Keratinocyte (primary cell): ENCODE measurements around the gene KLHDC7B. TPM values are rescaled to one million over a fixed set of nuclear protein-coding genes. Genes with fewer than 3 reads are reported as not detected.

Source experiments
- DNase-seq: peaks from one replicate; pipeline ENCODE4 v3.0.0-alpha.2; 2011; ENCODE audit warnings: low read depth, missing footprints, low spot score
- FAIRE-seq: peaks from 2 replicates; lab custom pipeline; 2011; peaks lifted over from hg19 to GRCh38; lab: Jason Lieb, UNC
- H2AFZ ChIP-seq: 2 replicates; pipeline ENCODE4 v1.6.0; 2012; ENCODE audit warnings: low read length, control low read depth, inconsistent platforms; ENCODE audit not compliant: control insufficient read depth
- H3K27ac ChIP-seq: 2 replicates; pipeline ENCODE4 v1.5.1; 2011; ENCODE audit warnings: low read length; ENCODE audit not compliant: control insufficient read depth, insufficient read depth
- H3K27me3 ChIP-seq: 3 replicates; pipeline ENCODE4 v1.6.0; 2011; ENCODE audit warnings: low read length; ENCODE audit not compliant: control insufficient read depth, insufficient read depth; ENCODE audit errors: extremely low read depth
- H3K36me3 ChIP-seq, 2 experiments: 2 replicates in 1 of 2; 3 replicates in 1 of 2; pipeline ENCODE4 v1.5.1; 2011; ENCODE audit warnings: low read length in 2 of 2, mild to moderate bottlenecking in 1 of 2; ENCODE audit not compliant: control insufficient read depth in 2 of 2, insufficient read depth in 2 of 2; ENCODE audit errors: extremely low read depth in 1 of 2
- H3K4me1 ChIP-seq: 3 replicates; pipeline ENCODE4 v1.5.1; 2011; ENCODE audit warnings: low read length; ENCODE audit not compliant: control insufficient read depth, insufficient read depth; ENCODE audit errors: extremely low read depth
- H3K4me2 ChIP-seq: 3 replicates; pipeline ENCODE4 v1.6.0; 2011; ENCODE audit warnings: low read depth, low read length; ENCODE audit not compliant: control insufficient read depth, insufficient read depth; ENCODE audit errors: extremely low read depth
- H3K4me3 ChIP-seq, 3 experiments: fragments of 200-600 bp in 1 of 3; sonication (generic) in 1 of 3; 2 replicates in 2 of 3; 3 replicates in 1 of 3; pipeline ENCODE4 v1.5.1; 2011 to 2016; ENCODE audit warnings: low read length in 3 of 3, mild to moderate bottlenecking in 3 of 3, control low read depth in 2 of 3, inconsistent platforms in 1 of 3, low read depth in 1 of 3, mixed read lengths in 1 of 3, mixed run types in 1 of 3, moderate library complexity in 1 of 3; ENCODE audit not compliant: control insufficient read depth in 2 of 3, insufficient read depth in 2 of 3; ENCODE audit errors: extremely low read depth in 1 of 3
- H3K79me2 ChIP-seq: 2 replicates; pipeline ENCODE4 v1.6.0; 2012; ENCODE audit warnings: low read length; ENCODE audit not compliant: control insufficient read depth, insufficient read depth
- H3K9ac ChIP-seq: 3 replicates; pipeline ENCODE4 v1.6.0; 2011; ENCODE audit warnings: low read length; ENCODE audit not compliant: control insufficient read depth, insufficient read depth; ENCODE audit errors: extremely low read depth
- H3K9me1 ChIP-seq: 3 replicates; pipeline ENCODE4 v1.6.0; 2011; ENCODE audit warnings: low read length; ENCODE audit not compliant: control insufficient read depth, insufficient read depth; ENCODE audit errors: extremely low read depth
- H3K9me3 ChIP-seq: 2 replicates; pipeline ENCODE4 v1.5.1; 2012; ENCODE audit warnings: low read depth, low read length; ENCODE audit not compliant: control insufficient read depth
- H4K20me1 ChIP-seq: 3 replicates; pipeline ENCODE4 v1.6.0; 2011; ENCODE audit warnings: low read length; ENCODE audit not compliant: control insufficient read depth, insufficient read depth; ENCODE audit errors: extremely low read depth
- EZH2 ChIP-seq: IDR thresholded peaks from one replicate; pipeline ENCODE4 v1.6.1; 2012; ENCODE audit warnings: inconsistent platforms, mild to moderate bottlenecking, low read length, moderate library complexity
- dilution Hi-C: fragments of 300-500 bp; cut with MboI; formaldehyde crosslinking; loops from one replicate; pipeline ENCODE4 v1.7.0; 2020; ENCODE audit warnings: low sequenced_read_pairs; ENCODE audit not compliant: extremely low pct_ligation_motif_present
- polyA plus RNA-seq, 5 experiments: library from polyadenylated mRNA; depleted of rRNA in 3 of 5; stranded (reverse) in 3 of 5; stranded (forward) in 1 of 5; unstranded in 1 of 5; fragments of >200 nt; gene quantifications; 1 replicate in 1 of 5; 2 replicates in 3 of 5; 3 replicates in 1 of 5; pipeline versions ENCODE4 v1.2.1 to v1.2.3, GENCODE V29; 2011 to 2012; ENCODE audit warnings: missing spikeins in 2 of 5, low read depth in 1 of 5, low replicate concordance in 1 of 5
- TF ChIP-seq, protein P1 (sequence below), 3 experiments: IDR thresholded peaks in 1 of 3; conservative IDR thresholded peaks in 1 of 3; optimal IDR thresholded peaks in 1 of 3; 2 replicates in 2 of 3; 3 replicates in 1 of 3; pipeline versions ENCODE3 to v1.5.1; 2011; ENCODE audit warnings: low read length in 3 of 3, mild to moderate bottlenecking in 3 of 3, moderate library complexity in 2 of 3, control low read depth in 1 of 3, inconsistent platforms in 1 of 3; ENCODE audit not compliant: insufficient read depth in 2 of 3; ENCODE audit errors: extremely low read depth in 1 of 3

Gene KLHDC7B
- polyA plus RNA-seq, 1 donor (not counting 4 experiments of a cell fraction or from before 2014, with no cell fraction given) = 0.01 TPM

DNA sequence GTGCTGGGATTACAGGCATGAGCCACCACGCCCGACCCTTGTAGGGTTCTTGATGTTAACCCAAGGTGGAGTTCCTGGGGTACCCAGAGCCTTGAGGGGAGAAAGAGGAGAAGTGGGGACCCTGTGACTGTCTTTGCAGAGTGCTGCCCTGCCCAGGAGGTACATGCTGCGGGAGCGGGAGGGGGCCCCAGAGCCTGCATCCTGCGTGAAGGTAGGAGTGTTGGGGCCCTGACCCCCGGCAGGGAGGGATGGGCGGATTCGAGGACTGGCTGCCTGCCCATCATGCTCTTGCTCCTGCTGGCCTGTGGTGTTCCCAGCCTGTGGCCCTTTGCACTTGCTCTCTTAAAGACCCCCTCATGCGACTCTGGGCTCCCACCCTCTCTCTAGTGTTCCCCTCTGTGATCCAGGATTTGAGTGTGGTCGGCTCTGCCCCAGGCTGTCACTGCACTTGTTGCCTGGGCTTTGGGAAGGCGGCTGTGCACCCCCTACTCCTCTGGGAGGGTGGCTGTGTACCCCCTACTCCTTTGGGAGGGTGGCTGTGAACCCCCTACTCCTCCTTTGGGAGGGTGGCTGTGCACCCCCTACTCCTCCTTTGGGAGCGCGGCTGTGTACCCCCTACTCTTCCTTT lies 24.8 kb upstream of the KLHDC7B start:
- H3K9ac ChIP-seq = no peak overlapping the region
- H3K36me3 ChIP-seq = peaks cover 25 to 37% of the 10 kb centered on the region in 2 experiments
- H3K9me3 ChIP-seq = no peaks in the 10 kb centered on the region
- no peaks in the 10 kb centered on the region for H3K9me1 ChIP-seq
- FAIRE-seq (no peak), DNase-seq (no peak)
- H3K4me3 ChIP-seq = no peak overlapping the region
- H2AFZ ChIP-seq = no peak overlapping the region
- dilution Hi-C loops = no loop called here
- no peak overlapping the region for H3K4me2 ChIP-seq
- no peaks in the 10 kb centered on the region for H3K27me3 ChIP-seq
- H3K4me1 ChIP-seq = peaks cover 11% of the 10 kb centered on the region
- H3K27ac ChIP-seq = no peak overlapping the region
- peaks cover 27% of the 10 kb centered on the region for H3K79me2 ChIP-seq
- no peaks in the 10 kb centered on the region for H4K20me1 ChIP-seq
- no peak for TF ChIP-seq EZH2
- TF ChIP-seq, protein P1, sequence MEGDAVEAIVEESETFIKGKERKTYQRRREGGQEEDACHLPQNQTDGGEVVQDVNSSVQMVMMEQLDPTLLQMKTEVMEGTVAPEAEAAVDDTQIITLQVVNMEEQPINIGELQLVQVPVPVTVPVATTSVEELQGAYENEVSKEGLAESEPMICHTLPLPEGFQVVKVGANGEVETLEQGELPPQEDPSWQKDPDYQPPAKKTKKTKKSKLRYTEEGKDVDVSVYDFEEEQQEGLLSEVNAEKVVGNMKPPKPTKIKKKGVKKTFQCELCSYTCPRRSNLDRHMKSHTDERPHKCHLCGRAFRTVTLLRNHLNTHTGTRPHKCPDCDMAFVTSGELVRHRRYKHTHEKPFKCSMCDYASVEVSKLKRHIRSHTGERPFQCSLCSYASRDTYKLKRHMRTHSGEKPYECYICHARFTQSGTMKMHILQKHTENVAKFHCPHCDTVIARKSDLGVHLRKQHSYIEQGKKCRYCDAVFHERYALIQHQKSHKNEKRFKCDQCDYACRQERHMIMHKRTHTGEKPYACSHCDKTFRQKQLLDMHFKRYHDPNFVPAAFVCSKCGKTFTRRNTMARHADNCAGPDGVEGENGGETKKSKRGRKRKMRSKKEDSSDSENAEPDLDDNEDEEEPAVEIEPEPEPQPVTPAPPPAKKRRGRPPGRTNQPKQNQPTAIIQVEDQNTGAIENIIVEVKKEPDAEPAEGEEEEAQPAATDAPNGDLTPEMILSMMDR (optimal IDR thresholded peaks at IDR 0.05 in 1 of 3, IDR thresholded peaks at IDR 0.05 in 1 of 3, conservative IDR thresholded peaks at IDR 0.05 in 1 of 3; ENCODE audit: extremely low read depth in 1 of 3, insufficient read depth in 2 of 3, low read length in 3 of 3) = no peak

DNA sequence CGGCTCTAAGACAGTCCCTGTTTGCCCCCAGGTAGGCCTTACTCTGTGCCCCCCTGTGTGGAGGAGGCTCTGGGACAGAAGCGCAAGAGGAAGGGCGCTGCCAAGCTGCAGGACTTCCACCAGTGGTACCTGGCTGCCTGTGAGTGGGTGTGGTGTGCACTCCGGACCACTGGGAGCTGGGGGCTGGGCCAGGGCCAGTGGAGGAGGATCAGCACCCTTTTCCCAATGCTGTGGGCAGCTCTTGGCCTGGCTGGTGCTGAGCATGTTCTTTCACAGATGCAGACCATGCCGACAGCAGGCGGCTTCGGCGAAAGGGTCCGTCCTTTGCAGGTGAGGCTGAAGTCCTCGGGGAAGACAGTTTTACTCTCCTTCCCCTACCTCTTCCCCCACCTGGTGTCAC lies 24.0 kb upstream of the KLHDC7B start:
- no peaks in the 10 kb centered on the region for H4K20me1 ChIP-seq
- H2AFZ ChIP-seq = no peak overlapping the region
- dilution Hi-C loops = no loop called here
- no peak overlapping the region for H3K4me2 ChIP-seq
- FAIRE-seq (no peak), DNase-seq (no peak)
- no peak overlapping the region for H3K4me3 ChIP-seq
- H3K4me1 ChIP-seq = peaks cover 14% of the 10 kb centered on the region
- peaks cover 24 to 35% of the 10 kb centered on the region in 2 experiments for H3K36me3 ChIP-seq
- H3K9ac ChIP-seq = no peak overlapping the region
- no peak overlapping the region for H3K27ac ChIP-seq
- TF ChIP-seq EZH2 = no peak
- TF ChIP-seq, protein P1 (optimal IDR thresholded peaks at IDR 0.05 in 1 of 3, IDR thresholded peaks at IDR 0.05 in 1 of 3, conservative IDR thresholded peaks at IDR 0.05 in 1 of 3; ENCODE audit: extremely low read depth in 1 of 3, insufficient read depth in 2 of 3, low read length in 3 of 3) = no peak
- H3K9me1 ChIP-seq = no peaks in the 10 kb centered on the region
- no peaks in the 10 kb centered on the region for H3K9me3 ChIP-seq
- peaks cover 26% of the 10 kb centered on the region for H3K79me2 ChIP-seq
- H3K27me3 ChIP-seq = no peaks in the 10 kb centered on the region
